ENCODE measurements around the gene FADD.

FADD gene

DNA sequence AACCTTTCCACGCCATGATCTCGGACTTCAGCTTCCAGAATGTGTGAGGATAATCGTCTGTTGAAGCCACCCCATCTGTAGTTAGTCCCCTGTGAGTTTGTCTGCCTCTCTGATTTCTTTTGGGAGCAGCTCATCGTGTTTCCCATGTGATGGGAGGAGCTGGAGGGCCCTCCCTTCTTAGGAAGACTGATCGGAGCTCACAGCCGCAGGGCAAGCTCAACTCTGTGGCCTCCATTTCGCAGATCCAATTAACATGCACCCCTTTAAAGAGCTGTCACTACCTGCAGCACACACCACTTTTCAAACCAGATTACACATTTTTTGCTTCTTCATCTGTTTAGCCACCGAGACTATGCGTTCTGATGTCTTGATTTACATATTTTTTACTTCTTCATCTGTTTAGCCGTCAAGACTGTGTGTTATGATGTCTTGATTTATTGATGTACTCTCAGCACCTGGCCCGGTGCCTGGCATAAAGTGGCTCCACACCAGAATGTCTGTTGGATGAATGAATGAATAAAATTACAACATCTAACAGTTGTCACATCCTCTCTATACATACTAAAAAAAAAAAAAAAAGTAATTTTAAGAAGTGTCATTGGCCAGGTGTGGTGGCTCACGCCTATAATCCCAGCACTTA, 52.5 kb downstream of the FADD start:
- FAIRE-seq, result no peak
- DNase-seq (ENCODE audit: insufficient read length, low spot score), result no peak
- TF ChIP-seq POLR2AphosphoS5 (IDR thresholded peaks at IDR 0.05; ENCODE audit: low read depth, low read length) (no peak), POLR2A (IDR thresholded peaks at IDR 0.05; ENCODE audit: low read depth, low read length) (no peak), SPI1 (IDR thresholded peaks at IDR 0.05; ENCODE audit: low read depth, low read length) (no peak), POU2F2 (IDR thresholded peaks at IDR 0.05; ENCODE audit: low read depth, low read length) (no peak), TAF1 (IDR thresholded peaks at IDR 0.05; ENCODE audit: low read depth, low read length) (no peak), PAX5 (IDR thresholded peaks at IDR 0.05; ENCODE audit: insufficient read depth, low read length, severe bottlenecking) (no peak)

Data from GM12891 (cell line).